Mesenchymal stem cell (in vitro differentiated cells and primary cell): ENCODE measurements around the gene MUC5B.

ENCODE experiments used
- DNase-seq: peaks from one replicate; pipeline ENCODE4 v3.0.0-alpha.2; 2013
- H2AFZ ChIP-seq: one replicate; pipeline ENCODE4 v1.6.1; 2013; ENCODE audit warnings: low read depth, mild to moderate bottlenecking, control low read depth, inconsistent platforms, low read length, moderate library complexity
- H2AK5ac ChIP-seq: 2 replicates; pipeline ENCODE4 v1.6.1; 2013; ENCODE audit warnings: low read length, moderate library complexity, mild to moderate bottlenecking, inconsistent platforms; ENCODE audit not compliant: severe bottlenecking
- H2BK120ac ChIP-seq: one replicate; pipeline ENCODE4 v1.6.1; 2013; ENCODE audit warnings: low read depth, mild to moderate bottlenecking, inconsistent platforms, low read length, moderate library complexity
- H2BK12ac ChIP-seq, 2 experiments: one replicate each; pipeline ENCODE4 v1.6.1; 2013; ENCODE audit warnings: inconsistent platforms in 2 of 2, low read length in 2 of 2, mild to moderate bottlenecking in 2 of 2, moderate library complexity in 2 of 2, control low read depth in 1 of 2
- H2BK15ac ChIP-seq: one replicate; pipeline ENCODE4 v1.6.1; 2013; ENCODE audit warnings: mild to moderate bottlenecking, low read depth, inconsistent platforms; ENCODE audit not compliant: poor library complexity, severe bottlenecking
- H2BK5ac ChIP-seq: 2 replicates; pipeline ENCODE4 v1.6.1; 2013; ENCODE audit warnings: low read depth, mild to moderate bottlenecking, low read length, control low read depth, inconsistent platforms; ENCODE audit not compliant: poor library complexity, severe bottlenecking
- H3K14ac ChIP-seq, 2 experiments: one replicate each; pipeline ENCODE4 v1.6.1; 2013; ENCODE audit warnings: inconsistent platforms in 2 of 2, low read length in 2 of 2, control low read depth in 1 of 2, mild to moderate bottlenecking in 1 of 2, moderate library complexity in 1 of 2
- H3K18ac ChIP-seq, 2 experiments: one replicate each; pipeline ENCODE4 v1.6.1; 2013; ENCODE audit warnings: inconsistent platforms in 2 of 2, low read length in 2 of 2, control low read depth in 1 of 2, low read depth in 1 of 2, mild to moderate bottlenecking in 1 of 2
- H3K23ac ChIP-seq, 2 experiments: one replicate each; pipeline ENCODE4 v1.6.1; 2013; ENCODE audit warnings: inconsistent platforms in 2 of 2, low read length in 2 of 2, mild to moderate bottlenecking in 2 of 2, moderate library complexity in 2 of 2, control low read depth in 1 of 2
- H3K27ac ChIP-seq: 2 replicates; pipeline ENCODE4 v1.5.1; 2013; ENCODE audit warnings: mild to moderate bottlenecking, moderate library complexity, low read length, control low read depth, inconsistent platforms; ENCODE audit not compliant: poor library complexity, severe bottlenecking
- H3K27me3 ChIP-seq, 2 experiments: 2 replicates each; pipeline versions ENCODE4 v1.6.1 to v1.7.0; 2013; ENCODE audit warnings: low read length in 2 of 2, mild to moderate bottlenecking in 2 of 2, moderate library complexity in 2 of 2, control low read depth in 1 of 2, inconsistent platforms in 1 of 2; ENCODE audit not compliant: control insufficient read depth in 1 of 2, insufficient read depth in 1 of 2
- H3K36me3 ChIP-seq, 2 experiments: 2 replicates each; pipeline versions ENCODE4 v1.6.1 to v1.7.0; 2013; ENCODE audit warnings: low read length in 2 of 2, control low read depth in 1 of 2, inconsistent platforms in 1 of 2, low read depth in 1 of 2, mild to moderate bottlenecking in 1 of 2; ENCODE audit not compliant: insufficient read depth in 2 of 2, control insufficient read depth in 1 of 2
- H3K4ac ChIP-seq, 2 experiments: one replicate each; pipeline ENCODE4 v1.6.1; 2013; ENCODE audit warnings: inconsistent platforms in 2 of 2, low read length in 2 of 2, mild to moderate bottlenecking in 2 of 2, moderate library complexity in 2 of 2, control low read depth in 1 of 2, low read depth in 1 of 2
- H3K4me1 ChIP-seq: 2 replicates; pipeline ENCODE4 v1.6.1; 2013; ENCODE audit warnings: low read depth, low read length, control low read depth; ENCODE audit not compliant: control insufficient read depth, insufficient read depth
- H3K4me2 ChIP-seq: 2 replicates; pipeline ENCODE4 v1.6.1; 2013; ENCODE audit warnings: low read length, mild to moderate bottlenecking, inconsistent platforms; ENCODE audit not compliant: poor library complexity, severe bottlenecking
- H3K4me3 ChIP-seq, 2 experiments: 2 replicates each; pipeline versions ENCODE4 v1.5.1 to v1.7.0; 2013; ENCODE audit warnings: low read length in 2 of 2, mild to moderate bottlenecking in 2 of 2, control low read depth in 1 of 2, low read depth in 1 of 2; ENCODE audit not compliant: insufficient read depth in 1 of 2
- H3K79me1 ChIP-seq: replicated peaks from 2 replicates; pipeline ENCODE4 v1.6.1; 2013; ENCODE audit warnings: mild to moderate bottlenecking, control low read depth, low read length, inconsistent platforms; ENCODE audit not compliant: poor library complexity, severe bottlenecking
- H3K9ac ChIP-seq: 2 replicates; pipeline ENCODE4 v1.7.0; 2013; ENCODE audit warnings: mild to moderate bottlenecking, low read length, moderate library complexity
- H3K9me3 ChIP-seq: 2 replicates; pipeline ENCODE4 v1.7.0; 2013; ENCODE audit warnings: mild to moderate bottlenecking, low read length; ENCODE audit not compliant: control insufficient read depth
- H4K8ac ChIP-seq: one replicate; pipeline ENCODE4 v1.6.1; 2013; ENCODE audit warnings: inconsistent platforms, mild to moderate bottlenecking, low read length, moderate library complexity
- H4K91ac ChIP-seq: one replicate; pipeline ENCODE4 v1.6.1; 2013; ENCODE audit warnings: mild to moderate bottlenecking, low read length, inconsistent platforms
- WGBS: methylation state at CpG from one replicate; pipeline ENCODE4 v1.1.7; 2013; ENCODE audit warnings: mixed read lengths; 5-methylcytosine and 5-hydroxymethylcytosine counted together

Gene MUC5B

DNA sequence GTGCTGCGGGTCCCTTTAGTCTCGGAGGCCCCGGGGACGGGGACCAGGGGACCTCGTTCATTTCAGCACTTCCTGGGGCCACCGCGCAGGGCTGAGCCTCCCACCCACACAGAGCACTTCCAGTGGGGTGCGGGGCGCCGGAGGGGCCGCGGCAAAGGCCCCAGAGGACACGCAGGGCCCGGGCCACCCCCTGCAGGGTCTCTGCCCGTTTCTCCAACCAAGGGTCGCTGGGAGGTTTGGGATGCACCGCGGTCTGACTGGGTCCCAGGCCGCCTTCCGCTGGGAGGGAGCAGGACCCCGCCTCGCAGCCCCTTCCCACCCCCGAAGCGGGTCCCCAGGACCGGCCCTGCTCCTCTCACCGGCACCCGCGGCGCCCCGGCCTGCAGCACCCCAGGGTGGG lies 49.1 kb downstream of the MUC5B start:
- H3K27ac ChIP-seq = no peak overlapping the region
- DNase-seq = no peak
- no peak overlapping the region for H3K4ac ChIP-seq
- no peak overlapping the region for H2BK120ac ChIP-seq
- no peak overlapping the region for H3K14ac ChIP-seq
- H3K4me1 ChIP-seq = peaks cover 26% of the 10 kb centered on the region
- peaks cover 29% of the 10 kb centered on the region for H3K79me1 ChIP-seq
- no peak overlapping the region for H2BK5ac ChIP-seq
- 94% methylated on average over 7 of the region's 30 CpGs for WGBS
- no peak overlapping the region for H3K9ac ChIP-seq
- H2BK15ac ChIP-seq = no peak overlapping the region
- no peak overlapping the region for H3K4me3 ChIP-seq
- no peak overlapping the region for H3K23ac ChIP-seq
- no peaks in the 10 kb centered on the region for H3K9me3 ChIP-seq
- H4K8ac ChIP-seq = no peak overlapping the region
- H2AK5ac ChIP-seq = no peak overlapping the region
- peaks cover 33 to 39% of the 10 kb centered on the region in 2 experiments for H3K36me3 ChIP-seq
- H2AFZ ChIP-seq = no peak overlapping the region
- no peak overlapping the region for H4K91ac ChIP-seq
- no peaks in the 10 kb centered on the region for H3K27me3 ChIP-seq
- H3K4me2 ChIP-seq = no peak overlapping the region
- H2BK12ac ChIP-seq = no peak overlapping the region
- no peak overlapping the region for H3K18ac ChIP-seq

GRCh38 chr11:1272531-1272930 lies 49.7 kb downstream of the MUC5B start:
- no peak overlapping the region for H3K23ac ChIP-seq
- no peak overlapping the region for H3K4me2 ChIP-seq
- H3K4me3 ChIP-seq = no peak overlapping the region
- H3K9me3 ChIP-seq = no peaks in the 10 kb centered on the region
- no peak overlapping the region for H3K18ac ChIP-seq
- H3K4ac ChIP-seq = no peak overlapping the region
- H2BK5ac ChIP-seq = no peak overlapping the region
- H3K27ac ChIP-seq = no peak overlapping the region
- no peak overlapping the region for H2AFZ ChIP-seq
- H3K79me1 ChIP-seq = peaks cover 34% of the 10 kb centered on the region
- peaks cover 39 to 45% of the 10 kb centered on the region in 2 experiments for H3K36me3 ChIP-seq
- no peak overlapping the region for H3K14ac ChIP-seq
- no peak overlapping the region for H4K8ac ChIP-seq
- H2AK5ac ChIP-seq = no peak overlapping the region
- H2BK120ac ChIP-seq = no peak overlapping the region
- H4K91ac ChIP-seq = no peak overlapping the region
- H3K9ac ChIP-seq = no peak overlapping the region
- H2BK12ac ChIP-seq = no peak overlapping the region
- no peaks in the 10 kb centered on the region for H3K27me3 ChIP-seq
- 98% methylated on average over 30 of the region's 30 CpGs for WGBS
- DNase-seq = no peak
- H2BK15ac ChIP-seq = no peak overlapping the region
- peaks cover 26% of the 10 kb centered on the region for H3K4me1 ChIP-seq

DNA sequence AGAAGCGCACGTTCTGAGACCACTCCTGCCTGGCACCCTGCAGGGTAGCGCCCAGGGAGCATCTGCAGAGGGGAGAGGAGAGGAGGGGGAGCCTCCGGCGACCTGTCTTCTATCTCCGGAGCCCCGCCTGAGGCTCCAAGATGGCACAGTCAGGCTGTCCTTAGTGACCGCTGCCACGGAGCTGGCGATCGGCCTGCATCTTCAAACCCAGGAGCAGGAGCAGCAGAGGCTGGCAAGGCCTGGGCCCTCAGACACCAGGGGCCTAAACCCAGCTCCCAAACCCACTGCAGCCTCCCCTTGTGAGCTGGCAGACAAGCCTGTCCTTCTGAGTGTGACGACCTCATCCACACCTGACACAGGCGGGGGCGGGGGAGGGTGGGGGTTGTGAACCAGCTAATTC lies 51.6 kb downstream of the MUC5B start:
- no peaks in the 10 kb centered on the region for H3K9me3 ChIP-seq
- H3K4me1 ChIP-seq = peaks cover 29% of the 10 kb centered on the region
- H2AK5ac ChIP-seq = no peak overlapping the region
- no peak overlapping the region for H3K14ac ChIP-seq
- no peak overlapping the region for H3K4ac ChIP-seq
- no peak overlapping the region for H2BK120ac ChIP-seq
- no peaks in the 10 kb centered on the region for H3K27me3 ChIP-seq
- no peak overlapping the region for H4K8ac ChIP-seq
- H2BK5ac ChIP-seq = no peak overlapping the region
- no peak overlapping the region for H3K23ac ChIP-seq
- H3K18ac ChIP-seq = no peak overlapping the region
- H2BK15ac ChIP-seq = no peak overlapping the region
- no peak overlapping the region for H2AFZ ChIP-seq
- no peak overlapping the region for H3K4me2 ChIP-seq
- H3K79me1 ChIP-seq = peaks cover 50% of the 10 kb centered on the region
- 97% methylated on average over 13 of the region's 14 CpGs for whole genome bisulfite sequencing
- H3K4me3 ChIP-seq = no peak overlapping the region
- no peak for DNase-seq
- H4K91ac ChIP-seq = no peak overlapping the region
- peaks cover 55 to 64% of the 10 kb centered on the region in 2 experiments for H3K36me3 ChIP-seq
- no peak overlapping the region for H3K9ac ChIP-seq
- H3K27ac ChIP-seq = no peak overlapping the region
- H2BK12ac ChIP-seq = no peak overlapping the region

- no peak overlapping the region for H3K9ac ChIP-seq
- H3K4me3 ChIP-seq = no peak overlapping the region
These were observed 52.2 kb downstream of the MUC5B start for GRCh38 chr11:1275021-1275420.

More at GRCh38 chr11:1275021-1275420, 52.2 kb downstream of the MUC5B start:
- Histone ChIP-seq H3K4me1 (peaks cover 27% of the 10 kb centered on the region), H3K27me3 (no peaks in the 10 kb centered on the region), H3K18ac (no peak overlapping the region), H3K27ac (no peak overlapping the region), H2AK5ac (no peak overlapping the region), H4K91ac (no peak overlapping the region), H4K8ac (no peak overlapping the region), H2BK120ac (no peak overlapping the region), H2BK12ac (no peak overlapping the region), H2AFZ (no peak overlapping the region), H3K4me2 (no peak overlapping the region), H2BK15ac (no peak overlapping the region), H3K79me1 (peaks cover 50% of the 10 kb centered on the region), H3K23ac (no peak overlapping the region), H3K9me3 (no peaks in the 10 kb centered on the region), H2BK5ac (no peak overlapping the region), H3K14ac (no peak overlapping the region), H3K4ac (no peak overlapping the region), H3K36me3 (peaks cover 60 to 69% of the 10 kb centered on the region in 2 experiments)
- DNase-seq = no peak
- 96% methylated on average over 18 of the region's 18 CpGs for WGBS
